ENCODE measurements around the gene MIS18A. TPM values are rescaled to one million over a fixed set of nuclear protein-coding genes. Genes with fewer than 3 reads are reported as not detected.
A peak's percentile ranks its signal among the peaks of the same experiment; 100 is the strongest.
"Not testable (repeated sequence)": the region's sequence is repeated elsewhere in the genome, so short reads cannot be mapped to it uniquely, and the experiment has no call there.

Gene MIS18A
- total RNA-seq, 1 experiment from 2014 or later = 39.7 TPM

- Histone ChIP-seq H3K27ac (no peak within 1 kb of the TSS), H3K27me3 (replicated peaks) (no peaks in the 10 kb centered on the region), H3K4me3 (no peak within 1 kb of the TSS), H3K9me3 (replicated peaks) (no peaks in the 10 kb centered on the region), H3K36me3 (peaks cover 13% of the 10 kb centered on the region), H3K4me1 (replicated peaks) (no peaks in the 10 kb centered on the region)
- DNase-seq (ENCODE audit: low read depth in 1 of 2, low spot score in 2 of 2) = no peak
These were observed 19.8 kb upstream of the MIS18A start, which contains the start of gene MRAP for GRCh38 chr21:32298658-32299081. TSS of gene MRAP (plus strand) at chr21:32298855. CDS start at chr21:32298972, 117 bp downstream.

GRCh38 chr21:32298148-32298559 is 19.3 kb upstream of the MIS18A start:
- Histone ChIP-seq H3K27ac (no peak overlapping the region), H3K27me3 (replicated peaks) (no peaks in the 10 kb centered on the region), H3K4me1 (replicated peaks) (no peaks in the 10 kb centered on the region), H3K36me3 (peaks cover 13% of the 10 kb centered on the region), H3K9me3 (replicated peaks) (no peaks in the 10 kb centered on the region), H3K4me3 (no peak overlapping the region)
- DNase-seq (ENCODE audit: low read depth in 1 of 2, low spot score in 2 of 2) = no peak

- Histone ChIP-seq H3K9me3 (replicated peaks) (no peaks in the 10 kb centered on the region), H3K36me3 (peaks cover 13% of the 10 kb centered on the region), H3K27ac (no peak overlapping the region), H3K4me1 (replicated peaks) (no peaks in the 10 kb centered on the region), H3K4me3 (no peak overlapping the region), H3K27me3 (replicated peaks) (no peaks in the 10 kb centered on the region)
- no peak for DNase-seq (ENCODE audit: low read depth in 1 of 2, low spot score in 2 of 2)
These were observed 18.6 kb upstream of the MIS18A start for GRCh38 chr21:32297449-32297848.

GRCh38 chr21:32285476-32285875 is 6.6 kb upstream of the MIS18A start:
- DNase-seq (ENCODE audit: low read depth in 1 of 2, low spot score in 2 of 2) = no peak

GRCh38 chr21:32282992-32283391 is 4.1 kb upstream of the MIS18A start:
- Histone ChIP-seq H3K4me3 (no peak overlapping the region), H3K4me1 (replicated peaks) (peaks cover 5% of the 10 kb centered on the region), H3K27me3 (replicated peaks) (no peaks in the 10 kb centered on the region), H3K27ac (no peak overlapping the region), H3K36me3 (peaks cover 5% of the 10 kb centered on the region), H3K9me3 (replicated peaks) (no peaks in the 10 kb centered on the region; the same call in 1 of the 2 replicates)
- DNase-seq (ENCODE audit: low read depth in 1 of 2, low spot score in 2 of 2) = no peak

More at GRCh38 chr21:32285476-32285875, 6.6 kb upstream of the MIS18A start:
- no peaks in the 10 kb centered on the region for H3K9me3 ChIP-seq (replicated peaks)
- no peak overlapping the region for H3K27ac ChIP-seq
- H3K27me3 ChIP-seq (replicated peaks) = no peaks in the 10 kb centered on the region
- no peaks in the 10 kb centered on the region for H3K4me1 ChIP-seq (replicated peaks)
- H3K36me3 ChIP-seq = no peaks in the 10 kb centered on the region
- H3K4me3 ChIP-seq = no peak overlapping the region

GRCh38 chr21:32281531-32281930 is 2.7 kb upstream of the MIS18A start:
- H3K27ac ChIP-seq = no peak overlapping the region

GRCh38 chr21:32279377-32279680 is 480 bp upstream of the MIS18A start:
- Histone ChIP-seq H3K27ac (no peak overlapping the region), H3K4me3 (peak overlapping the region; percentile 86), H3K27me3 (replicated peaks) (no peaks in the 10 kb centered on the region), H3K9me3 (replicated peaks) (no peaks in the 10 kb centered on the region; the same call in 1 of the 2 replicates), H3K4me1 (replicated peaks) (peaks cover 10% of the 10 kb centered on the region), H3K36me3 (peaks cover 11% of the 10 kb centered on the region)
- no peak for DNase-seq (ENCODE audit: low read depth in 1 of 2, low spot score in 2 of 2)

More at GRCh38 chr21:32281531-32281930, 2.7 kb upstream of the MIS18A start:
- peaks cover 5% of the 10 kb centered on the region for H3K36me3 ChIP-seq
- no peak overlapping the region for H3K4me3 ChIP-seq
- H3K9me3 ChIP-seq (replicated peaks) = no peaks in the 10 kb centered on the region; the same call in 1 of the 2 replicates
- H3K4me1 ChIP-seq (replicated peaks) = peaks cover 10% of the 10 kb centered on the region
- H3K27me3 ChIP-seq (replicated peaks) = no peaks in the 10 kb centered on the region
- no peak for DNase-seq (ENCODE audit: low read depth in 1 of 2, low spot score in 2 of 2)

- peaks cover 19% of the 10 kb centered on the region for H3K36me3 ChIP-seq
- peaks cover 10% of the 10 kb centered on the region for H3K4me1 ChIP-seq (replicated peaks)
- no peak overlapping the region for H3K27ac ChIP-seq
- H3K4me3 ChIP-seq = peak overlapping the region; percentile 86
- no peaks in the 10 kb centered on the region for H3K27me3 ChIP-seq (replicated peaks)
- DNase-seq (ENCODE audit: low read depth in 1 of 2, low spot score in 2 of 2) = peak in 1 of 2 experiments; percentile 17
- H3K9me3 ChIP-seq (replicated peaks) = no peaks in the 10 kb centered on the region; the same call in 1 of the 2 replicates
These were observed 746 bp downstream of the MIS18A start for GRCh38 chr21:32278103-32278502.

GRCh38 chr21:32276671-32277070 is 2.2 kb downstream of the MIS18A start:
- no peak overlapping the region for H3K4me3 ChIP-seq
- H3K27ac ChIP-seq = no peak overlapping the region
- no peak for DNase-seq (ENCODE audit: low read depth in 1 of 2, low spot score in 2 of 2)
- no peaks in the 10 kb centered on the region; the same call in 1 of the 2 replicates for H3K9me3 ChIP-seq (replicated peaks)
- H3K4me1 ChIP-seq (replicated peaks) = peaks cover 10% of the 10 kb centered on the region
- no peaks in the 10 kb centered on the region for H3K27me3 ChIP-seq (replicated peaks)
- H3K36me3 ChIP-seq = peaks cover 30% of the 10 kb centered on the region

- Histone ChIP-seq H3K4me3 (no peak overlapping the region), H3K36me3 (peaks cover 57% of the 10 kb centered on the region)
These were observed 8.1 kb downstream of the MIS18A start for GRCh38 chr21:32270748-32271147.

GRCh38 chr21:32265321-32265720 is 13.5 kb downstream of the MIS18A start:
- not testable (repeated sequence) for DNase-seq (ENCODE audit: low read depth in 1 of 2, low spot score in 2 of 2); H3K27me3 ChIP-seq (replicated peaks)
- peaks cover 20% of the 10 kb centered on the region for H3K36me3 ChIP-seq

More at GRCh38 chr21:32270748-32271147, 8.1 kb downstream of the MIS18A start:
- H3K4me1 ChIP-seq (replicated peaks) = no peaks in the 10 kb centered on the region
- no peaks in the 10 kb centered on the region for H3K9me3 ChIP-seq (replicated peaks)
- H3K27me3 ChIP-seq (replicated peaks) = no peaks in the 10 kb centered on the region
- H3K27ac ChIP-seq = no peak overlapping the region
- DNase-seq (ENCODE audit: low read depth in 1 of 2, low spot score in 2 of 2) = no peak

GRCh38 chr21:32261929-32262328 is 16.9 kb downstream of the MIS18A start:
- peaks cover 3% of the 10 kb centered on the region; the same call in 1 of the 2 replicates for H3K4me1 ChIP-seq (replicated peaks)
- peaks cover under 1% of the 10 kb centered on the region for H3K36me3 ChIP-seq
- H3K4me3 ChIP-seq = no peak overlapping the region
- H3K27me3 ChIP-seq (replicated peaks) = no peaks in the 10 kb centered on the region
- no peak overlapping the region for H3K27ac ChIP-seq
- H3K9me3 ChIP-seq (replicated peaks) = no peaks in the 10 kb centered on the region
- no peak for DNase-seq (ENCODE audit: low read depth in 1 of 2, low spot score in 2 of 2)

More at GRCh38 chr21:32265321-32265720, 13.5 kb downstream of the MIS18A start:
- not testable (repeated sequence) for H3K4me1 ChIP-seq (replicated peaks); H3K9me3 ChIP-seq (replicated peaks); H3K27ac ChIP-seq; H3K4me3 ChIP-seq

GRCh38 chr21:32260130-32260529 is 18.7 kb downstream of the MIS18A start:
- Histone ChIP-seq H3K4me1 (replicated peaks) (peaks cover 5% of the 10 kb centered on the region; the same call in 1 of the 2 replicates), H3K9me3 (replicated peaks) (no peaks in the 10 kb centered on the region), H3K36me3 (no peaks in the 10 kb centered on the region), H3K4me3 (no peak overlapping the region), H3K27me3 (replicated peaks) (no peaks in the 10 kb centered on the region), H3K27ac (no peak overlapping the region)
- no peak for DNase-seq (ENCODE audit: low read depth in 1 of 2, low spot score in 2 of 2)

GRCh38 chr21:32258786-32259048 is 20.1 kb downstream of the MIS18A start:
- H3K9me3 ChIP-seq (replicated peaks) = not testable (repeated sequence)

More at GRCh38 chr21:32258786-32259048, 20.1 kb downstream of the MIS18A start:
- not testable (repeated sequence) for H3K27ac ChIP-seq; H3K4me3 ChIP-seq; H3K4me1 ChIP-seq (replicated peaks); H3K36me3 ChIP-seq; DNase-seq (ENCODE audit: low read depth in 1 of 2, low spot score in 2 of 2); H3K27me3 ChIP-seq (replicated peaks)
